Sigmoid colon (tissue), 7 donors: ENCODE results near the gene C19orf73. TPM values are rescaled to one million over a fixed set of nuclear protein-coding genes. Genes with fewer than 3 reads are reported as not detected.

Experiments
- DNase-seq: peaks from one replicate; pipeline ENCODE4 v3.0.0-alpha.2; 2019
- H3K27ac ChIP-seq, 4 donors: fragments of 200-600 bp; sonication (generic); one replicate each; pipeline ENCODE4 v1.5.1; 2016 to 2019; ENCODE audit warnings: mild to moderate bottlenecking in 1 of 4
- H3K27me3 ChIP-seq, 3 donors: fragments of 200-600 bp; sonication (generic); one replicate each; pipeline ENCODE4 v1.5.1; 2019; ENCODE audit warnings: mild to moderate bottlenecking in 1 of 3
- H3K36me3 ChIP-seq, 4 donors: fragments of 200-600 bp; sonication (generic); one replicate each; pipeline ENCODE4 v1.5.1; 2016 to 2019
- H3K4me1 ChIP-seq, 4 donors: fragments of 200-600 bp; sonication (generic); one replicate each; pipeline ENCODE4 v1.5.1; 2017 to 2019
- H3K4me3 ChIP-seq, 4 donors: fragments of 200-600 bp; sonication (generic); one replicate each; pipeline ENCODE4 v1.5.1; 2017 to 2019; ENCODE audit warnings: mild to moderate bottlenecking in 2 of 4, moderate library complexity in 1 of 4
- H3K9me3 ChIP-seq, 4 donors: fragments of 200-600 bp in 3 of 4; sonication (generic) in 3 of 4; one replicate each; pipeline versions ENCODE4 v1.5.1 to v1.6.1; 2013 to 2019
- EP300 ChIP-seq, 4 donors: sonication (generic); formaldehyde crosslinking; IDR thresholded peaks; one replicate each; pipeline ENCODE4 v1.6.1; 2017; ENCODE audit warnings: antibody characterized with exemption in 4 of 4
- POLR2A ChIP-seq, 2 donors: fragments of 450-650 bp; IDR thresholded peaks; one replicate each; pipeline ENCODE4 v1.6.1; 2016; ENCODE audit warnings: antibody characterized with exemption in 2 of 2, mild to moderate bottlenecking in 2 of 2, moderate library complexity in 2 of 2
- POLR2AphosphoS5 ChIP-seq, 4 donors: sonication (generic); formaldehyde crosslinking; IDR thresholded peaks; one replicate each; pipeline ENCODE4 v1.6.1; 2017; ENCODE audit warnings: antibody characterized with exemption in 4 of 4
- WGBS, 2 donors: extraction: QIAGEN DNeasy Blood & Tissue Kit; methylation state at CpG; one replicate each; pipeline ENCODE4 v1.1.7; 2013; 5-methylcytosine and 5-hydroxymethylcytosine counted together
- intact Hi-C: fragments of 100-400 bp; cut with DNase I; formaldehyde crosslinking; loops from one replicate; pipeline ENCODE4 v1.15.1; 2023
- polyA plus RNA-seq, 3 donors: library from polyadenylated mRNA; stranded (reverse); fragments of 200-250 nt; gene quantifications; one replicate each; pipeline ENCODE4 v1.2.3, GENCODE V29; 2013
- small RNA-seq, 3 donors: library from RNA; depleted of rRNA; stranded (forward); fragments of <200 nt; gene quantifications; one replicate each; pipeline ENCODE3, GENCODE V24; 2016
- total RNA-seq, 4 donors: library from RNA; depleted of rRNA; stranded (reverse); fragments of >200 nt; gene quantifications; one replicate each; pipeline ENCODE4 v1.1.0, GENCODE V29; 2016
- TF ChIP-seq, protein P1 (sequence below), 4 experiments: fragments of 450-650 bp in 3 of 4; fragments of 200-600 bp in 1 of 4; IDR thresholded peaks; one replicate each; pipeline ENCODE4 v1.5.1; 2016 to 2019; ENCODE audit warnings: antibody characterized with exemption in 4 of 4, mild to moderate bottlenecking in 3 of 4, moderate library complexity in 2 of 4
- donor health status: healthy with polysubstance abuse.
- donor health status: Bipolar disorder and iron deficiency.
- donor health status: healthy.

C19orf73 gene
- total and polyA plus RNA-seq, 7 donors, result 1.6 to 5.1 (median 2.3) TPM; not detected in 1

- no peak for DNase-seq
- WGBS, 2 donors, result 95 to 96% methylated on average over 21 of the region's 21 CpGs
- H3K36me3 ChIP-seq, result no peaks in the 10 kb centered on the region
- peaks cover 0 to 8% (median 6%) of the 10 kb centered on the region in 4 donors for H3K4me1 ChIP-seq
- intact Hi-C loops, result no loop called here
- TF ChIP-seq POLR2A (IDR thresholded peaks at IDR 0.05) (no peak), EP300 (IDR thresholded peaks at IDR 0.05) (no peak), POLR2AphosphoS5 (IDR thresholded peaks at IDR 0.05) (no peak)
- TF ChIP-seq, protein P1, sequence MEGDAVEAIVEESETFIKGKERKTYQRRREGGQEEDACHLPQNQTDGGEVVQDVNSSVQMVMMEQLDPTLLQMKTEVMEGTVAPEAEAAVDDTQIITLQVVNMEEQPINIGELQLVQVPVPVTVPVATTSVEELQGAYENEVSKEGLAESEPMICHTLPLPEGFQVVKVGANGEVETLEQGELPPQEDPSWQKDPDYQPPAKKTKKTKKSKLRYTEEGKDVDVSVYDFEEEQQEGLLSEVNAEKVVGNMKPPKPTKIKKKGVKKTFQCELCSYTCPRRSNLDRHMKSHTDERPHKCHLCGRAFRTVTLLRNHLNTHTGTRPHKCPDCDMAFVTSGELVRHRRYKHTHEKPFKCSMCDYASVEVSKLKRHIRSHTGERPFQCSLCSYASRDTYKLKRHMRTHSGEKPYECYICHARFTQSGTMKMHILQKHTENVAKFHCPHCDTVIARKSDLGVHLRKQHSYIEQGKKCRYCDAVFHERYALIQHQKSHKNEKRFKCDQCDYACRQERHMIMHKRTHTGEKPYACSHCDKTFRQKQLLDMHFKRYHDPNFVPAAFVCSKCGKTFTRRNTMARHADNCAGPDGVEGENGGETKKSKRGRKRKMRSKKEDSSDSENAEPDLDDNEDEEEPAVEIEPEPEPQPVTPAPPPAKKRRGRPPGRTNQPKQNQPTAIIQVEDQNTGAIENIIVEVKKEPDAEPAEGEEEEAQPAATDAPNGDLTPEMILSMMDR (IDR thresholded peaks at IDR 0.05), result no peak
- H3K9me3 ChIP-seq, result no peaks in the 10 kb centered on the region
- peaks cover 17 to 90% (median 65%) of the 10 kb centered on the region in 3 donors for H3K27me3 ChIP-seq
- no peak overlapping the region for H3K4me3 ChIP-seq
- H3K27ac ChIP-seq, result no peak overlapping the region
Observed at GRCh38 chr19:49070416-49070815, 48.5 kb downstream of the C19orf73 start.

- intact Hi-C loops, result no loop called here
- TF ChIP-seq EP300 (IDR thresholded peaks at IDR 0.05) (no peak), POLR2AphosphoS5 (IDR thresholded peaks at IDR 0.05) (no peak), POLR2A (IDR thresholded peaks at IDR 0.05) (no peak)
- TF ChIP-seq, protein P1 (IDR thresholded peaks at IDR 0.05), result no peak
- Histone ChIP-seq H3K9me3 (no peaks in the 10 kb centered on the region), H3K4me1 (peaks cover 0 to 18% (median 12%) of the 10 kb centered on the region in 4 donors), H3K27me3 (peaks cover 24 to 97% (median 73%) of the 10 kb centered on the region in 3 donors), H3K36me3 (no peaks in the 10 kb centered on the region), H3K27ac (no peak overlapping the region), H3K4me3 (no peak overlapping the region)
- WGBS, 2 donors, result 92 to 93% methylated on average over 9 of the region's 9 CpGs
- no peak for DNase-seq
Observed at GRCh38 chr19:49069026-49069425, 49.9 kb downstream of the C19orf73 start.

Small RNA genes lying within 50 kb of the gene (small RNA-seq; reads per million reads assigned to genes)
- gene RN7SL708P, result 0 reads per million in 3 donors

Other genes starting within 250 kb of the C19orf73 start
- 10 to 100 TPM; 22.1 to 69.8 (median 31.2) TPM for gene PPP1R15A, start 246.7 kb downstream of the C19orf73 start, total RNA-seq
- 10 to 100 TPM; 43.2 to 60.8 (median 55.9) TPM for gene PPP1R15A, start 246.7 kb downstream of the C19orf73 start, polyA plus RNA-seq
- gene TULP2, start 220.4 kb downstream of the C19orf73 start, total RNA-seq, result 1 to 10 TPM in 1 of 4 donors, under 1 TPM in 1, not detected in 2; 0.99 to 1.1 TPM
- gene TULP2, start 220.4 kb downstream of the C19orf73 start, polyA plus RNA-seq, result under 1 TPM in 1 of 3 donors, not detected in 2; 0.22 TPM
- 100 to 1,000 TPM; 153 to 275 (median 176) TPM for gene NUCB1, start 218.8 kb downstream of the C19orf73 start, total RNA-seq
- gene NUCB1, start 218.8 kb downstream of the C19orf73 start, polyA plus RNA-seq, result 100 to 1,000 TPM in 1 of 3 donors, 10 to 100 TPM in 2; 43.0 to 303 (median 66.7) TPM
- not detected for gene DHDH, start 185.4 kb downstream of the C19orf73 start, total RNA-seq
- gene DHDH, start 185.4 kb downstream of the C19orf73 start, polyA plus RNA-seq, result under 1 TPM in 1 of 3 donors, not detected in 2; 0.16 TPM
- 10 to 100 TPM; 17.9 to 61.5 (median 30.9) TPM for gene BAX, start 164.3 kb downstream of the C19orf73 start, total RNA-seq
- gene BAX, start 164.3 kb downstream of the C19orf73 start, polyA plus RNA-seq, result 100 to 1,000 TPM; 130 to 216 (median 198) TPM
- 1,000 to 10,000 TPM; 2,871 to 3,975 (median 3,459) TPM for gene FTL, start 153.8 kb downstream of the C19orf73 start, total RNA-seq
- 1,000 to 10,000 TPM; 2,999 to 9,923 (median 8,398) TPM for gene FTL, start 153.8 kb downstream of the C19orf73 start, polyA plus RNA-seq
- gene GYS1, start 125.8 kb downstream of the C19orf73 start, total RNA-seq, result 10 to 100 TPM; 11.7 to 19.4 (median 17.8) TPM
- gene GYS1, start 125.8 kb downstream of the C19orf73 start, polyA plus RNA-seq, result 10 to 100 TPM; 14.4 to 32.7 (median 14.8) TPM
- gene RUVBL2, start 125.3 kb downstream of the C19orf73 start, total RNA-seq, result 10 to 100 TPM; 49.3 to 82.3 (median 64.0) TPM
- 10 to 100 TPM; 36.6 to 98.8 (median 55.9) TPM for gene RUVBL2, start 125.3 kb downstream of the C19orf73 start, polyA plus RNA-seq
- not detected for gene LHB, start 102.1 kb downstream of the C19orf73 start, total RNA-seq
- not detected for gene LHB, start 102.1 kb downstream of the C19orf73 start, polyA plus RNA-seq
- not detected for gene CGB3, start 94.8 kb downstream of the C19orf73 start, total RNA-seq
- gene CGB3, start 94.8 kb downstream of the C19orf73 start, polyA plus RNA-seq, result not detected
- not detected for gene CGB2, start 87.3 kb downstream of the C19orf73 start, total RNA-seq
- gene CGB2, start 87.3 kb downstream of the C19orf73 start, polyA plus RNA-seq, result 1 to 10 TPM in 1 of 3 donors, not detected in 2; 3.0 TPM
- not detected for gene CGB1, start 82.2 kb downstream of the C19orf73 start, total RNA-seq
- not detected for gene CGB1, start 82.2 kb downstream of the C19orf73 start, polyA plus RNA-seq
- gene CGB5, start 75.3 kb downstream of the C19orf73 start, total RNA-seq, result not detected
- gene CGB5, start 75.3 kb downstream of the C19orf73 start, polyA plus RNA-seq, result not detected
- not detected for gene CGB8, start 70.0 kb downstream of the C19orf73 start, total RNA-seq
- not detected for gene CGB8, start 70.0 kb downstream of the C19orf73 start, polyA plus RNA-seq
- not detected for gene CGB7, start 61.4 kb downstream of the C19orf73 start, total RNA-seq
- gene CGB7, start 61.4 kb downstream of the C19orf73 start, polyA plus RNA-seq, result under 1 TPM in 1 of 3 donors, not detected in 2; 0.23 TPM
- not detected for gene NTF4, start 54.3 kb downstream of the C19orf73 start, total RNA-seq
- not detected for gene NTF4, start 54.3 kb downstream of the C19orf73 start, polyA plus RNA-seq
- not detected for gene KCNA7, start 46.4 kb downstream of the C19orf73 start, total RNA-seq
- gene KCNA7, start 46.4 kb downstream of the C19orf73 start, polyA plus RNA-seq, result not detected
- 100 to 1,000 TPM; 156 to 382 (median 237) TPM for gene SNRNP70, start 33.7 kb downstream of the C19orf73 start, total RNA-seq
- gene SNRNP70, start 33.7 kb downstream of the C19orf73 start, polyA plus RNA-seq, result 100 to 1,000 TPM in 1 of 3 donors, 10 to 100 TPM in 2; 33.8 to 227 (median 40.2) TPM
- gene LIN7B, start 4.8 kb downstream of the C19orf73 start, total RNA-seq, result 10 to 100 TPM; 17.4 to 28.8 (median 26.7) TPM
- gene LIN7B, start 4.8 kb downstream of the C19orf73 start, polyA plus RNA-seq, result 10 to 100 TPM in 2 of 3 donors, 1 to 10 TPM in 1; 9.9 to 12.0 (median 12.0) TPM
- 1 to 10 TPM; 2.0 to 3.9 (median 3.1) TPM for gene PPFIA3, start 401 bp upstream of the C19orf73 start, total RNA-seq
- gene PPFIA3, start 401 bp upstream of the C19orf73 start, polyA plus RNA-seq, result 10 to 100 TPM; 18.6 to 35.3 (median 21.3) TPM
- 1 to 10 TPM in 1 of 4 donors, under 1 TPM in 3; 0.16 to 1.1 (median 0.69) TPM for gene HRC, start 36.3 kb upstream of the C19orf73 start, total RNA-seq
- 1 to 10 TPM in 2 of 3 donors, under 1 TPM in 1; 0.46 to 6.6 (median 1.7) TPM for gene HRC, start 36.3 kb upstream of the C19orf73 start, polyA plus RNA-seq
- gene TRPM4, start 38.6 kb upstream of the C19orf73 start, total RNA-seq, result 10 to 100 TPM in 3 of 4 donors, 1 to 10 TPM in 1; 7.9 to 18.0 (median 12.5) TPM
- 100 to 1,000 TPM in 1 of 3 donors, 10 to 100 TPM in 2; 40.5 to 166 (median 40.8) TPM for gene TRPM4, start 38.6 kb upstream of the C19orf73 start, polyA plus RNA-seq
- gene SLC6A16, start 206.0 kb upstream of the C19orf73 start, total RNA-seq, result 1 to 10 TPM; 1.1 to 3.6 (median 2.2) TPM
- gene SLC6A16, start 206.0 kb upstream of the C19orf73 start, polyA plus RNA-seq, result under 1 TPM in 2 of 3 donors, not detected in 1; under 0.01 to 0.85 TPM
- 10 to 100 TPM in 1 of 4 donors, 1 to 10 TPM in 3; 5.8 to 10.3 (median 9.2) TPM for gene CD37, start 216.3 kb upstream of the C19orf73 start, total RNA-seq
- gene CD37, start 216.3 kb upstream of the C19orf73 start, polyA plus RNA-seq, result 100 to 1,000 TPM in 1 of 3 donors, 10 to 100 TPM in 1, 1 to 10 TPM in 1; 7.2 to 220 (median 14.3) TPM
- gene TEAD2, start 243.3 kb upstream of the C19orf73 start, total RNA-seq, result 10 to 100 TPM; 60.6 to 74.9 (median 61.3) TPM
- gene TEAD2, start 243.3 kb upstream of the C19orf73 start, polyA plus RNA-seq, result 10 to 100 TPM in 2 of 3 donors, 1 to 10 TPM in 1; 5.8 to 17.9 (median 10.2) TPM
- gene DKKL1, start 244.7 kb upstream of the C19orf73 start, total RNA-seq, result 1 to 10 TPM in 2 of 4 donors, not detected in 2; 1.8 to 2.0 TPM
- gene DKKL1, start 244.7 kb upstream of the C19orf73 start, polyA plus RNA-seq, result 1 to 10 TPM in 1 of 3 donors, under 1 TPM in 1, not detected in 1; 0.17 to 3.6 TPM